Neuronal stem cell (in vitro differentiated cells): ENCODE data around the gene IDI1.

ENCODE experiments used
- DNase-seq: peaks from one replicate; pipeline ENCODE4 v3.0.0-alpha.2; 2013; ENCODE audit warnings: low spot score
- H2AFZ ChIP-seq: one replicate; pipeline ENCODE4 v1.6.1; 2013; ENCODE audit warnings: mild to moderate bottlenecking, low read length, inconsistent platforms
- H2AK5ac ChIP-seq: 2 replicates; pipeline ENCODE4 v1.6.1; 2013; ENCODE audit warnings: low read depth, mild to moderate bottlenecking, inconsistent platforms, low read length, moderate library complexity, mixed read lengths
- H2BK120ac ChIP-seq: 2 replicates; pipeline ENCODE4 v1.6.1; 2013; ENCODE audit warnings: low read depth, mild to moderate bottlenecking, inconsistent platforms, low read length, moderate library complexity, mixed read lengths
- H2BK12ac ChIP-seq: one replicate; pipeline ENCODE4 v1.6.1; 2013; ENCODE audit warnings: low read length, inconsistent platforms
- H2BK15ac ChIP-seq: 2 replicates; pipeline ENCODE4 v1.6.1; 2013; ENCODE audit warnings: mild to moderate bottlenecking, low read length, inconsistent platforms, mixed read lengths
- H2BK5ac ChIP-seq: one replicate; pipeline ENCODE4 v1.6.1; 2013; ENCODE audit warnings: inconsistent platforms, mild to moderate bottlenecking, low read length, moderate library complexity
- H3K14ac ChIP-seq: one replicate; pipeline ENCODE4 v1.6.1; 2013; ENCODE audit warnings: low read length, inconsistent platforms
- H3K18ac ChIP-seq: 2 replicates; pipeline ENCODE4 v1.6.1; 2013; ENCODE audit warnings: low read length, inconsistent platforms
- H3K23ac ChIP-seq: 2 replicates; pipeline ENCODE4 v1.6.1; 2013; ENCODE audit warnings: low read depth, mild to moderate bottlenecking, mixed read lengths, low read length, inconsistent platforms; ENCODE audit not compliant: poor library complexity
- H3K27ac ChIP-seq: replicated peaks from 3 replicates; pipeline ENCODE4 v1.5.1; 2013; ENCODE audit warnings: low read length, inconsistent platforms
- H3K27me3 ChIP-seq, 3 experiments: 2 replicates each; pipeline ENCODE4 v1.6.1; 2013; ENCODE audit warnings: low read length in 3 of 3, mild to moderate bottlenecking in 2 of 3, inconsistent platforms in 1 of 3, low read depth in 1 of 3, mixed read lengths in 1 of 3, moderate library complexity in 1 of 3; ENCODE audit not compliant: control insufficient read depth in 3 of 3, insufficient read depth in 3 of 3
- H3K36me3 ChIP-seq, 2 donors: replicated peaks in 1 of 2; 2 replicates each; pipeline ENCODE4 v1.6.1; 2013; ENCODE audit warnings: low read length in 2 of 2; ENCODE audit not compliant: control insufficient read depth in 2 of 2, insufficient read depth in 2 of 2
- H3K4ac ChIP-seq: 2 replicates; pipeline ENCODE4 v1.6.1; 2013; ENCODE audit warnings: inconsistent platforms, mild to moderate bottlenecking, low read length, moderate library complexity
- H3K4me1 ChIP-seq, 2 donors: 1 replicate in 1 of 2; 2 replicates in 1 of 2; pipeline ENCODE4 v1.6.1; 2013; ENCODE audit warnings: low read length in 2 of 2, low read depth in 1 of 2; ENCODE audit not compliant: control insufficient read depth in 2 of 2, insufficient read depth in 1 of 2
- H3K4me2 ChIP-seq: one replicate; pipeline ENCODE4 v1.6.1; 2013; ENCODE audit warnings: mild to moderate bottlenecking, low read length, inconsistent platforms; ENCODE audit not compliant: insufficient read depth, poor library complexity, severe bottlenecking
- H3K4me3 ChIP-seq, 2 donors: 2 replicates each; pipeline ENCODE4 v1.5.1; 2013; ENCODE audit warnings: low read length in 2 of 2, mild to moderate bottlenecking in 2 of 2, inconsistent platforms in 1 of 2, moderate library complexity in 1 of 2
- H3K79me1 ChIP-seq: one replicate; pipeline ENCODE4 v1.6.1; 2013; ENCODE audit warnings: low read depth, mild to moderate bottlenecking, inconsistent platforms, low read length, moderate library complexity
- H3K9ac ChIP-seq: one replicate; pipeline ENCODE4 v1.6.1; 2013; ENCODE audit warnings: mild to moderate bottlenecking, low read depth, low read length, inconsistent platforms; ENCODE audit not compliant: poor library complexity
- H3K9me3 ChIP-seq, 2 donors: replicated peaks in 1 of 2; 2 replicates each; pipeline versions ENCODE3 to v1.6.1; 2013; ENCODE audit warnings: low read length in 2 of 2, mild to moderate bottlenecking in 2 of 2, inconsistent platforms in 1 of 2, low read depth in 1 of 2, mixed read lengths in 1 of 2, moderate library complexity in 1 of 2; ENCODE audit not compliant: control insufficient read depth in 2 of 2, insufficient read depth in 1 of 2
- H4K8ac ChIP-seq: one replicate; pipeline ENCODE4 v1.6.1; 2013; ENCODE audit warnings: low read depth, mild to moderate bottlenecking, inconsistent platforms, low read length, moderate library complexity
- H4K91ac ChIP-seq: one replicate; pipeline ENCODE4 v1.6.1; 2013; ENCODE audit warnings: low read length, low read depth, mild to moderate bottlenecking, inconsistent platforms; ENCODE audit not compliant: poor library complexity
- WGBS, 2 donors: extraction: QIAGEN DNeasy Blood & Tissue Kit; methylation state at CpG; one replicate each; pipeline ENCODE4 v1.1.7; 2013; ENCODE audit warnings: missing lambda C conversion rate in 2 of 2, mixed read lengths in 1 of 2; ENCODE audit not compliant: insufficient read length in 2 of 2, insufficient replicate concordance in 1 of 2; ENCODE audit errors: extremely low coverage in 2 of 2; 5-methylcytosine and 5-hydroxymethylcytosine counted together

Gene IDI1

GRCh38 chr10:997266-998022 is 51.5 kb downstream of the IDI1 start:
- H3K9me3 ChIP-seq: peaks cover 3 to 19% of the 10 kb centered on the region in 2 donors
- no peak overlapping the region for H2BK12ac ChIP-seq
- H3K27me3 ChIP-seq: no peaks in the 10 kb centered on the region
- no peak overlapping the region for H3K14ac ChIP-seq
- H3K36me3 ChIP-seq: peaks cover 52 to 99% of the 10 kb centered on the region in 2 donors
- H3K4me2 ChIP-seq: no peak overlapping the region
- no peak overlapping the region for H3K23ac ChIP-seq
- no peak overlapping the region for H3K4ac ChIP-seq
- H3K18ac ChIP-seq: no peak overlapping the region
- no peak overlapping the region for H4K8ac ChIP-seq
- H2AFZ ChIP-seq: no peak overlapping the region
- no peak overlapping the region for H2BK5ac ChIP-seq
- DNase-seq: no peak
- no CpG with 5 or more reads among the region's 19 CpGs for WGBS, 2 donors
- no peak overlapping the region for H2BK120ac ChIP-seq
- H3K4me3 ChIP-seq: no peak overlapping the region
- no peak overlapping the region for H4K91ac ChIP-seq
- H3K4me1 ChIP-seq: no peaks in the 10 kb centered on the region
- H3K9ac ChIP-seq: no peak overlapping the region
- no peak overlapping the region for H2BK15ac ChIP-seq
- no peak overlapping the region for H3K27ac ChIP-seq
- H3K79me1 ChIP-seq: peaks cover 2% of the 10 kb centered on the region
- no peak overlapping the region for H2AK5ac ChIP-seq

DNA sequence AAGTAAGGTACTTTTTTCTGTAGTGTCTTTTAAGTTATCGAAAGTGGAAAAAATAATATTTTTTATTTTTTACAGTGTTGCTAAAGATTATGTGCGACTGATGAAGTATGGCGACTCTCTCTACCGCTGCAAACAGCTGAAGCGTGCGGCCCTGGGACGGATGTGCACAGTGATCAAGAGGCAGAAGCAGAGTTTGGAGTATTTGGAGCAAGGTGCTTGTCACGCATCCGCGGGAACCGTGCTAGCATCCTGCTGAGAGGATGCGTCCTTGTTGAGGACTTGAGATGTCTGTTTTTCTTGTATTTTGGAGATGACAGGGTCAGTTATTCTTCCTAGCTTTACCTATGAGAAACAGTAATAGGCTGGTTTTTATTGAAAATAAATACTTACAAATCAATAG is 52.9 kb downstream of the IDI1 start:
- H2BK5ac ChIP-seq: no peak overlapping the region
- H2BK12ac ChIP-seq: no peak overlapping the region
- no peaks in the 10 kb centered on the region for H3K27me3 ChIP-seq
- no peak overlapping the region for H2BK15ac ChIP-seq
- H3K23ac ChIP-seq: no peak overlapping the region
- peaks cover 48 to 90% of the 10 kb centered on the region in 2 donors for H3K36me3 ChIP-seq
- H3K4me3 ChIP-seq: no peak overlapping the region
- no peak overlapping the region for H3K14ac ChIP-seq
- peaks cover 2% of the 10 kb centered on the region for H3K79me1 ChIP-seq
- no peak overlapping the region for H4K91ac ChIP-seq
- H2BK120ac ChIP-seq: no peak overlapping the region
- H3K4me1 ChIP-seq: no peaks in the 10 kb centered on the region
- WGBS, 2 donors: no CpG with 5 or more reads among the region's 12 CpGs
- H3K4me2 ChIP-seq: no peak overlapping the region
- no peak overlapping the region for H2AFZ ChIP-seq
- no peak overlapping the region for H3K9ac ChIP-seq
- H3K27ac ChIP-seq: no peak overlapping the region
- no peak overlapping the region for H3K18ac ChIP-seq
- H2AK5ac ChIP-seq: no peak overlapping the region
- peaks cover 3 to 7% of the 10 kb centered on the region in 2 donors for H3K9me3 ChIP-seq
- H3K4ac ChIP-seq: no peak overlapping the region
- no peak overlapping the region for H4K8ac ChIP-seq
- no peak for DNase-seq

GRCh38 chr10:995559-995926 is 53.4 kb downstream of the IDI1 start:
- Histone ChIP-seq H2AK5ac (no peak overlapping the region), H2BK15ac (no peak overlapping the region), H2BK12ac (no peak overlapping the region), H2AFZ (no peak overlapping the region), H4K91ac (no peak overlapping the region), H3K4ac (no peak overlapping the region), H3K79me1 (peaks cover 2% of the 10 kb centered on the region), H3K4me2 (no peak overlapping the region), H3K23ac (no peak overlapping the region), H3K4me3 (no peak overlapping the region), H3K27me3 (no peaks in the 10 kb centered on the region), H3K27ac (no peak overlapping the region), H3K4me1 (no peaks in the 10 kb centered on the region), H3K18ac (no peak overlapping the region), H3K9ac (peak overlapping the region; percentile 22), H2BK5ac (no peak overlapping the region), H3K9me3 (peaks cover under 1 to 3% of the 10 kb centered on the region in 2 donors), H4K8ac (no peak overlapping the region), H3K14ac (no peak overlapping the region), H3K36me3 (peaks cover 46 to 90% of the 10 kb centered on the region in 2 donors), H2BK120ac (no peak overlapping the region)
- no peak for DNase-seq
- no CpG with 5 or more reads among the region's 7 CpGs for WGBS, 2 donors

GRCh38 chr10:994836-995558 is 53.9 kb downstream of the IDI1 start:
- H3K4me1 ChIP-seq: no peaks in the 10 kb centered on the region
- H3K9ac ChIP-seq: no peak overlapping the region
- H2BK120ac ChIP-seq: no peak overlapping the region
- WGBS, 2 donors: no CpG with 5 or more reads among the region's 6 CpGs
- H2BK5ac ChIP-seq: no peak overlapping the region
- no peak overlapping the region for H3K4me3 ChIP-seq
- no peak overlapping the region for H2BK15ac ChIP-seq
- H3K79me1 ChIP-seq: peaks cover 2% of the 10 kb centered on the region
- no peaks in the 10 kb centered on the region for H3K9me3 ChIP-seq
- H3K14ac ChIP-seq: no peak overlapping the region
- H2AK5ac ChIP-seq: no peak overlapping the region
- H3K23ac ChIP-seq: no peak overlapping the region
- no peak overlapping the region for H3K18ac ChIP-seq
- H3K27ac ChIP-seq: no peak overlapping the region
- peaks cover 44 to 89% of the 10 kb centered on the region in 2 donors for H3K36me3 ChIP-seq
- H2AFZ ChIP-seq: no peak overlapping the region
- H2BK12ac ChIP-seq: no peak overlapping the region
- no peak overlapping the region for H4K8ac ChIP-seq
- no peak overlapping the region for H4K91ac ChIP-seq
- DNase-seq: no peak
- H3K4ac ChIP-seq: no peak overlapping the region
- no peaks in the 10 kb centered on the region for H3K27me3 ChIP-seq
- no peak overlapping the region for H3K4me2 ChIP-seq
